Ramos (cell line): ENCODE measurements around the gene SCARF2.

Source experiments
- in situ Hi-C: fragments of 300-500 bp; cut with MboI; formaldehyde crosslinking; loops from one replicate; pipeline ENCODE4 v1.14.3; 2022; ENCODE audit warnings: low sequenced_read_pairs; ENCODE audit not compliant: unreplicated experiment

The SCARF2 gene

GRCh38 chr22:20430101-20430719 lies 7.4 kb downstream of the SCARF2 start:
- in situ Hi-C loops, result no loop called here

GRCh38 chr22:20429254-20430100 lies 8.1 kb downstream of the SCARF2 start:
- in situ Hi-C loops, result no loop called here

- in situ Hi-C loops, result no loop called here
Observed at GRCh38 chr22:20428496-20429253, 8.9 kb downstream of the SCARF2 start.

- in situ Hi-C loops, result no loop called here
Observed at GRCh38 chr22:20427945-20428417, 9.6 kb downstream of the SCARF2 start.

GRCh38 chr22:20427104-20427944 lies 10.3 kb downstream of the SCARF2 start:
- in situ Hi-C loops, result no loop called here

GRCh38 chr22:20426259-20426615 lies 11.4 kb downstream of the SCARF2 start:
- in situ Hi-C loops, result no loop called here

- in situ Hi-C loops, result no loop called here
Observed at GRCh38 chr22:20425566-20426258, 11.9 kb downstream of the SCARF2 start.

GRCh38 chr22:20424932-20425565 lies 12.6 kb downstream of the SCARF2 start:
- in situ Hi-C loops, result no loop called here

- in situ Hi-C loops, result no loop called here
Observed at GRCh38 chr22:20424568-20424931, 13.1 kb downstream of the SCARF2 start.

GRCh38 chr22:20423906-20424551 lies 13.6 kb downstream of the SCARF2 start:
- in situ Hi-C loops, result no loop called here

- in situ Hi-C loops, result no loop called here
Observed at GRCh38 chr22:20423008-20423905, 14.4 kb downstream of the SCARF2 start.

- in situ Hi-C loops, result no loop called here
Observed at GRCh38 chr22:20422271-20423007, 15.2 kb downstream of the SCARF2 start.

- in situ Hi-C loops, result no loop called here
Observed at GRCh38 chr22:20421507-20421874, 16.1 kb downstream of the SCARF2 start.

- in situ Hi-C loops, result no loop called here
Observed at GRCh38 chr22:20420157-20420842, 17.3 kb downstream of the SCARF2 start.

- in situ Hi-C loops, result loop anchor here (10.0 kb wide), 1 partner anchor 75 kb away; the partner anchor contains the start of gene KLHL22
Observed at GRCh38 chr22:20419664-20419951, 18.0 kb downstream of the SCARF2 start.

GRCh38 chr22:20418211-20418788 lies 19.3 kb downstream of the SCARF2 start:
- in situ Hi-C loops, result loop anchor here (10.0 kb wide), 1 partner anchor 77 kb away; the partner anchor contains the start of gene KLHL22
